ENCODE data around the gene AGBL3.

- TF ChIP-seq CTCF (IDR thresholded peaks at IDR 0.05; ENCODE audit: borderline replicate concordance, extremely low read depth, low read length, poor library complexity, severe bottlenecking), result no peak
- TF ChIP-seq EZH2 (IDR thresholded peaks at IDR 0.05; ENCODE audit: borderline replicate concordance, low read depth, low read length, severe bottlenecking), result no peak
These were observed 92.8 kb downstream of the AGBL3 start for GRCh38 chr7:135079068-135079467.

Data from DND-41 (cell line).